ENCODE results near the gene DAPK3. TPM values are rescaled to one million over a fixed set of nuclear protein-coding genes. Genes with fewer than 3 reads are reported as not detected.

Gene DAPK3
- total RNA-seq, 6 experiments from 2014 or later: 13.1 to 63.7 (median 24.9) TPM

DNA sequence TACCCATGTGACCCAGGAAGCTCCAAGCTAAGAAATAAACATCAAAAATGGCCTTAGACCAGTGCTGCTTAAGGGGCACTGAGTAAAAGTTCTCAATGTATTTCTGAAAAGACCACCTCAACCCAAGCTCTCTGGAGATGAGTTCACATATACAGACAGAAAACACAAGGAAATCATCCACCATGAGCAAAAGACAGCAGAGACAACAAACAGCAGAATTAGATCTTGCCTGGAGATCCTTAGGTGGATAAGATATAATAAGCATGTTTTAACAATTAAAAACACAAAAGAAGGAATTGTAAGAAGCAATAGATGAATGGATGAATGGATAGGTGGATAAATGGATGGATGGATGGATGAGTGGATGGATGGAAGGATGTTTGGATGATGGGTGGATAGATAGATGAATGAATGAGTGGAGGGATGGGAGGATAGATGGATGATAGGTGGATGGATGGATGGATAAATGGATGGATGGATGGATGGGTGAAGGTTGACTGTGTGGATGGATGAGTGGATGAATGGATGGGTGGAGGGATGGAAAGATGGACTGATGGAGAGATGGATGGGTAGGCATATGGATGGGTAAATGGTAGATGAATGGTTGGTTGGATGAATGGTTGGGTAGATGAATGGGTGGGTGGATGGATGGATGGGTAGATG, 47.7 kb downstream of the DAPK3 start:
- no peak overlapping the region for H3K27ac ChIP-seq
- H3K4me1 ChIP-seq: no peaks in the 10 kb centered on the region
- H3K27me3 ChIP-seq: no peaks in the 10 kb centered on the region
- no peak for ATAC-seq
- DNase-seq: no peak
- no peaks in the 10 kb centered on the region for H3K36me3 ChIP-seq
- intact Hi-C loops (cut with DNase I): no loop called here
- H3K4me3 ChIP-seq: no peak overlapping the region
- H3K9me3 ChIP-seq: no peaks in the 10 kb centered on the region
- TF ChIP-seq POLR2A (IDR thresholded peaks at IDR 0.05): no peak
- TF ChIP-seq, protein P1, sequence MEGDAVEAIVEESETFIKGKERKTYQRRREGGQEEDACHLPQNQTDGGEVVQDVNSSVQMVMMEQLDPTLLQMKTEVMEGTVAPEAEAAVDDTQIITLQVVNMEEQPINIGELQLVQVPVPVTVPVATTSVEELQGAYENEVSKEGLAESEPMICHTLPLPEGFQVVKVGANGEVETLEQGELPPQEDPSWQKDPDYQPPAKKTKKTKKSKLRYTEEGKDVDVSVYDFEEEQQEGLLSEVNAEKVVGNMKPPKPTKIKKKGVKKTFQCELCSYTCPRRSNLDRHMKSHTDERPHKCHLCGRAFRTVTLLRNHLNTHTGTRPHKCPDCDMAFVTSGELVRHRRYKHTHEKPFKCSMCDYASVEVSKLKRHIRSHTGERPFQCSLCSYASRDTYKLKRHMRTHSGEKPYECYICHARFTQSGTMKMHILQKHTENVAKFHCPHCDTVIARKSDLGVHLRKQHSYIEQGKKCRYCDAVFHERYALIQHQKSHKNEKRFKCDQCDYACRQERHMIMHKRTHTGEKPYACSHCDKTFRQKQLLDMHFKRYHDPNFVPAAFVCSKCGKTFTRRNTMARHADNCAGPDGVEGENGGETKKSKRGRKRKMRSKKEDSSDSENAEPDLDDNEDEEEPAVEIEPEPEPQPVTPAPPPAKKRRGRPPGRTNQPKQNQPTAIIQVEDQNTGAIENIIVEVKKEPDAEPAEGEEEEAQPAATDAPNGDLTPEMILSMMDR (IDR thresholded peaks at IDR 0.05): no peak

DNA sequence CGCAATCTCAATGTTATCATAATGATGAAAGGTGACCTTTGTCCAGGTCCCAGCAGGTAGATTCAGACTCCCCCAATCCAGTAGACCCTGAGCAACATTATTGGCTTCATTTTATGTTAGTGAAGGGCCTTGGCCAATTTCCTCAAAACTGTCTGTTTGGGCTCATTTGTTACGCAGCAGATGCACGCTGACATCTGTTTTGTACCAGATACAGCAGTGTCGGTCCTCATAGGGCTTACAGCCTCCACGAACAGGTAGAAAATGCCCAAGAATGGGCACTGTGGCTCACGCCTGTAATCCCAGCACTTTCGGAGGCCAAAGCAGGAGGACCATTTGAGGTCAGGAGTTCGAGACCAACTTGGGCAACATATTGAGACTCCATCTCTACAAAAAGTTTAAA, 51.1 kb downstream of the DAPK3 start:
- DNase-seq (no peak), ATAC-seq (no peak)
- no peaks in the 10 kb centered on the region for H3K27me3 ChIP-seq
- H3K27ac ChIP-seq: no peak overlapping the region
- TF ChIP-seq POLR2A (IDR thresholded peaks at IDR 0.05): no peak
- TF ChIP-seq, protein P1 (IDR thresholded peaks at IDR 0.05): no peak
- no peaks in the 10 kb centered on the region for H3K9me3 ChIP-seq
- WGBS (ENCODE audit: insufficient coverage, low coverage, low lambda C conversion rate, missing lambda C conversion rate): 79% methylated on average over 5 of the region's 8 CpGs
- H3K4me3 ChIP-seq: no peak overlapping the region
- intact Hi-C loops (cut with DNase I): no loop called here
- no peaks in the 10 kb centered on the region for H3K36me3 ChIP-seq
- H3K4me1 ChIP-seq: no peaks in the 10 kb centered on the region

DNA sequence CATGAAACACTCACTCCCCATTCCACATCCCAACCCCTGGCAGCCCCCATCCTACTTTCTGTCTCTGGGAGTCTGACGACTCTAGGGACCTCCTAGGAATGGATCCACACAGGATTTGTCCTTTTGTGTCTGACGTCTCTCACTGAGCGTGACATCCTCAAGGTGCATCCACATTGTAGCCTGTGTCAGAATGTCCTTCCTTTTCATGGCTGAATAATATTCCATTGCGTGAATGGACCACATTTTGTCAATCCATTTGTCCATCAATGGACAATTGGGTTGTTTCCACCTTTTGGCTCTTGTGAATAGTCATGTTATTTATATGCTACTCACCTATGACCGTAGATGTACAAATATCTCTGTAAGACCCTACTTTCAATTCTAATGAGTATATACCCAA, 54.9 kb downstream of the DAPK3 start:
- H3K27ac ChIP-seq: no peak overlapping the region
- H3K36me3 ChIP-seq: no peaks in the 10 kb centered on the region
- H3K9me3 ChIP-seq: no peaks in the 10 kb centered on the region
- intact Hi-C loops (cut with DNase I): no loop called here
- ATAC-seq: no peak
- no peaks in the 10 kb centered on the region for H3K4me1 ChIP-seq
- no peak overlapping the region for H3K4me3 ChIP-seq
- DNase-seq: no peak
- 88% methylated on average over 4 of the region's 5 CpGs for WGBS (ENCODE audit: insufficient coverage, low coverage, low lambda C conversion rate, missing lambda C conversion rate)
- no peaks in the 10 kb centered on the region for H3K27me3 ChIP-seq
- no peak for TF ChIP-seq POLR2A (IDR thresholded peaks at IDR 0.05)
- TF ChIP-seq, protein P1 (IDR thresholded peaks at IDR 0.05): no peak

DNA sequence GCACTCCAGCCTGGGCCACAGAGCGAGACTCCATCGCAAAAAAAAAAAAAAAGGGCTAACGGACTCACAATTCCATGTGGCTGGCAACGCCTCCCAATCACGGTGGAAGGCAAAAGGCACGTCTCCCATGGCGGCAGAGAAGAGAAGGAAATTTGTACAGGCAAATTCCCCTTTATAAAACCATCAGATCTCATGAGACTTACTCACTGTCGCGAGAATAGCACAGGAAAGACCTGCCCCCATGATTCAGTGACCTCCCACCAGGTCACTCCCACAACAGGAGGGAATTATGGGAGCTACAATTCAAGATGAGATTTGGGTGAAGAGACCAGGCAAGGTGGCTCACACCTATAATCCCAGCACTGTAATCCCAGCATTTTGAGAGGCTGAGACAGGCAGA, 56.7 kb downstream of the DAPK3 start:
- Histone ChIP-seq H3K27me3 (no peaks in the 10 kb centered on the region), H3K27ac (no peak overlapping the region), H3K9me3 (no peaks in the 10 kb centered on the region), H3K36me3 (no peaks in the 10 kb centered on the region), H3K4me3 (no peak overlapping the region), H3K4me1 (no peaks in the 10 kb centered on the region)
- intact Hi-C loops (cut with DNase I): no loop called here
- no peak for DNase-seq
- TF ChIP-seq, protein P1 (IDR thresholded peaks at IDR 0.05): no peak
- no peak for TF ChIP-seq POLR2A (IDR thresholded peaks at IDR 0.05)
- WGBS (ENCODE audit: insufficient coverage, low coverage, low lambda C conversion rate, missing lambda C conversion rate): 60% methylated on average over 1 of the region's 9 CpGs
- ATAC-seq: no peak

DNA sequence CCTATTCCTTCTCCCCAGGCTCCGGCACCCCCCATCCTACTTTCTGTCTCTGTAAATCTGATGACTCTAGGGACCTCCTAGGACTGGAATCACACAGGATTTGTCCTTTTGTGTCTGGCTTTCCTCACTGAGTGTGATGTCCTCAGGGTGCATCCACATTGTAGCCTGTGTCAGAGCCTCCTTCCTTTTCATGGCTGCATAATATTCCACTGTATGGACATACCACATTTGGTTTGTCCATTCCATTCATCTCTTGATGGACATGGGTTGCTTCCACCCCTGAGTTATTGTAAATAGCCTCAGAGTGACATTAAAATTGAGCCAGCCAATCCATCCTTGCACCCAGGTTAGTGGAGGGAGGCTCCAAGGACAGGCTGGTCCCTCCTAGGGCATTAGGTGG, 60.8 kb downstream of the DAPK3 start:
- DNase-seq (no peak), ATAC-seq (no peak)
- TF ChIP-seq, protein P1 (IDR thresholded peaks at IDR 0.05): no peak
- no peak for TF ChIP-seq POLR2A (IDR thresholded peaks at IDR 0.05)
- Histone ChIP-seq H3K36me3 (no peaks in the 10 kb centered on the region), H3K27me3 (no peaks in the 10 kb centered on the region), H3K4me1 (no peaks in the 10 kb centered on the region), H3K27ac (no peak overlapping the region), H3K4me3 (no peak overlapping the region), H3K9me3 (no peaks in the 10 kb centered on the region)
- 100% methylated on average over 1 of the region's 1 CpG for WGBS (ENCODE audit: insufficient coverage, low coverage, low lambda C conversion rate, missing lambda C conversion rate)
- intact Hi-C loops (cut with DNase I): no loop called here
